ENCODE data around the gene TRMT10B.

- TF ChIP-seq, protein P1, sequence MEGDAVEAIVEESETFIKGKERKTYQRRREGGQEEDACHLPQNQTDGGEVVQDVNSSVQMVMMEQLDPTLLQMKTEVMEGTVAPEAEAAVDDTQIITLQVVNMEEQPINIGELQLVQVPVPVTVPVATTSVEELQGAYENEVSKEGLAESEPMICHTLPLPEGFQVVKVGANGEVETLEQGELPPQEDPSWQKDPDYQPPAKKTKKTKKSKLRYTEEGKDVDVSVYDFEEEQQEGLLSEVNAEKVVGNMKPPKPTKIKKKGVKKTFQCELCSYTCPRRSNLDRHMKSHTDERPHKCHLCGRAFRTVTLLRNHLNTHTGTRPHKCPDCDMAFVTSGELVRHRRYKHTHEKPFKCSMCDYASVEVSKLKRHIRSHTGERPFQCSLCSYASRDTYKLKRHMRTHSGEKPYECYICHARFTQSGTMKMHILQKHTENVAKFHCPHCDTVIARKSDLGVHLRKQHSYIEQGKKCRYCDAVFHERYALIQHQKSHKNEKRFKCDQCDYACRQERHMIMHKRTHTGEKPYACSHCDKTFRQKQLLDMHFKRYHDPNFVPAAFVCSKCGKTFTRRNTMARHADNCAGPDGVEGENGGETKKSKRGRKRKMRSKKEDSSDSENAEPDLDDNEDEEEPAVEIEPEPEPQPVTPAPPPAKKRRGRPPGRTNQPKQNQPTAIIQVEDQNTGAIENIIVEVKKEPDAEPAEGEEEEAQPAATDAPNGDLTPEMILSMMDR (IDR thresholded peaks at IDR 0.05), result no peak
- TF ChIP-seq POLR2A (IDR thresholded peaks at IDR 0.05), result no peak
These were observed 42.6 kb downstream of the TRMT10B start for GRCh38 chr9:37796232-37796631.
